Tibial nerve (tissue), 4 donors: ENCODE measurements around the gene DHX40. TPM values are rescaled to one million over a fixed set of nuclear protein-coding genes. Genes with fewer than 3 reads are reported as not detected.
A peak's percentile ranks its signal among the peaks of the same experiment; 100 is the strongest.

Source experiments
- DNase-seq, 2 donors: peaks; one replicate each; pipeline ENCODE4 v3.0.0-alpha.2; 2019; ENCODE audit warnings: low spot score in 2 of 2
- H3K27ac ChIP-seq, 4 donors: fragments of 200-600 bp; sonication (generic) in 3 of 4; one replicate each; pipeline ENCODE4 v1.5.1; 2017 to 2019; ENCODE audit warnings: mild to moderate bottlenecking in 1 of 4
- H3K27me3 ChIP-seq, 2 donors: fragments of 200-600 bp; sonication (generic) in 1 of 2; one replicate each; pipeline versions ENCODE4 v1.5.1 to v1.6.0; 2017 to 2019
- H3K36me3 ChIP-seq, 3 donors: fragments of 200-600 bp; sonication (generic); one replicate each; pipeline ENCODE4 v1.5.1; 2018 to 2019
- H3K4me1 ChIP-seq, 4 donors: fragments of 200-600 bp; sonication (generic) in 3 of 4; one replicate each; pipeline ENCODE4 v1.5.1; 2017 to 2019
- H3K4me3 ChIP-seq, 4 donors: fragments of 200-600 bp; sonication (generic) in 3 of 4; one replicate each; pipeline ENCODE4 v1.5.1; 2017 to 2019; ENCODE audit warnings: mild to moderate bottlenecking in 1 of 4, moderate library complexity in 1 of 4
- H3K9me3 ChIP-seq, 4 donors: fragments of 200-600 bp; sonication (generic) in 3 of 4; one replicate each; pipeline ENCODE4 v1.5.1; 2017 to 2019
- EP300 ChIP-seq, 2 donors: sonication (generic); formaldehyde crosslinking; IDR thresholded peaks; one replicate each; pipeline ENCODE4 v1.6.1; 2017; ENCODE audit warnings: antibody characterized with exemption in 2 of 2, mild to moderate bottlenecking in 1 of 2
- POLR2A ChIP-seq, 2 donors: fragments of 450-650 bp; IDR thresholded peaks; one replicate each; pipeline ENCODE4 v1.6.1; 2017; ENCODE audit warnings: antibody characterized with exemption in 2 of 2, mild to moderate bottlenecking in 2 of 2, moderate library complexity in 2 of 2
- WGBS, 2 donors: methylation state at CpG; one replicate each; pipeline ENCODE4 v1.1.5; 2018; 5-methylcytosine and 5-hydroxymethylcytosine counted together
- total RNA-seq, 4 donors: library from RNA; depleted of rRNA; stranded (reverse); fragments of >200 nt; gene quantifications; one replicate each; pipeline ENCODE4 v1.1.0, GENCODE V29; 2016
- TF ChIP-seq, protein P1 (sequence below), 5 experiments: fragments of 200-600 bp in 3 of 5; fragments of 450-650 bp in 2 of 5; sonication (generic) in 3 of 5; IDR thresholded peaks; one replicate each; pipeline ENCODE4 v1.5.1; 2016 to 2019; ENCODE audit warnings: antibody characterized with exemption in 5 of 5, mild to moderate bottlenecking in 3 of 5, moderate library complexity in 2 of 5

Gene DHX40
- total RNA-seq, 4 donors from 2014 or later, result 31.2 to 38.5 (median 33.5) TPM

DNA sequence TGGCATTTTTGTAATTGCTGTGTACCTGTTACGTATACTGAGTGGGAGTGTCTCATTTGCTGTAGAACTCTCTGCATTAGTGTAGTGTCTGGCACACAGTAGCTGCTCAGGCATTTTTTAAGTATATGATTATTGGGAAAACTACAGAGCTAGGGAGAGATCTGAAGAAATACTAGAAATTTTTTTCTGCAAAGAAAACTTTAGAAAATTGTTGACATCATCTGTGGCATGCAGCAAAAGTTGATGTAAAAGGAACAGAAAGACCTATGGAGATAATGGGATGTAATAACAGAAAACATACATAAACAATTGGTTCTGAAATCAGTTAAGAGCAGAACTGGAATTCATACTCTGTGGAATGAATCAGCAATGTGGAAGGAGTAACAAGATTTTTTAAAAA, 65.9 kb downstream of the DHX40 start:
- 84 to 96% methylated on average over 1 of the region's 1 CpG for WGBS, 2 donors
- no peak for DNase-seq
- no peaks in the 10 kb centered on the region for H3K9me3 ChIP-seq
- H3K36me3 ChIP-seq, result no peaks in the 10 kb centered on the region
- H3K27me3 ChIP-seq, result no peaks in the 10 kb centered on the region
- TF ChIP-seq EP300 (IDR thresholded peaks at IDR 0.05), result no peak
- TF ChIP-seq, protein P1, sequence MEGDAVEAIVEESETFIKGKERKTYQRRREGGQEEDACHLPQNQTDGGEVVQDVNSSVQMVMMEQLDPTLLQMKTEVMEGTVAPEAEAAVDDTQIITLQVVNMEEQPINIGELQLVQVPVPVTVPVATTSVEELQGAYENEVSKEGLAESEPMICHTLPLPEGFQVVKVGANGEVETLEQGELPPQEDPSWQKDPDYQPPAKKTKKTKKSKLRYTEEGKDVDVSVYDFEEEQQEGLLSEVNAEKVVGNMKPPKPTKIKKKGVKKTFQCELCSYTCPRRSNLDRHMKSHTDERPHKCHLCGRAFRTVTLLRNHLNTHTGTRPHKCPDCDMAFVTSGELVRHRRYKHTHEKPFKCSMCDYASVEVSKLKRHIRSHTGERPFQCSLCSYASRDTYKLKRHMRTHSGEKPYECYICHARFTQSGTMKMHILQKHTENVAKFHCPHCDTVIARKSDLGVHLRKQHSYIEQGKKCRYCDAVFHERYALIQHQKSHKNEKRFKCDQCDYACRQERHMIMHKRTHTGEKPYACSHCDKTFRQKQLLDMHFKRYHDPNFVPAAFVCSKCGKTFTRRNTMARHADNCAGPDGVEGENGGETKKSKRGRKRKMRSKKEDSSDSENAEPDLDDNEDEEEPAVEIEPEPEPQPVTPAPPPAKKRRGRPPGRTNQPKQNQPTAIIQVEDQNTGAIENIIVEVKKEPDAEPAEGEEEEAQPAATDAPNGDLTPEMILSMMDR (IDR thresholded peaks at IDR 0.05), result no peak
- no peak for TF ChIP-seq POLR2A (IDR thresholded peaks at IDR 0.05)
- no peak overlapping the region for H3K27ac ChIP-seq
- peaks cover 0 to 81% (median 52%) of the 10 kb centered on the region in 4 donors for H3K4me1 ChIP-seq
- no peak overlapping the region for H3K4me3 ChIP-seq

- no peaks in the 10 kb centered on the region for H3K9me3 ChIP-seq
- no peak overlapping the region for H3K4me3 ChIP-seq
- DNase-seq, result no peak
- 53 to 63% methylated on average over 6 of the region's 6 CpGs for whole genome bisulfite sequencing, 2 donors
- peak overlapping the region in 1 of 4 donors; percentile 47 for H3K27ac ChIP-seq
- H3K4me1 ChIP-seq, result peaks cover 0 to 74% (median 43%) of the 10 kb centered on the region in 4 donors
- TF ChIP-seq POLR2A (IDR thresholded peaks at IDR 0.05) (no peak), EP300 (IDR thresholded peaks at IDR 0.05) (no peak)
- TF ChIP-seq, protein P1 (IDR thresholded peaks at IDR 0.05), result no peak
- no peaks in the 10 kb centered on the region for H3K36me3 ChIP-seq
- no peaks in the 10 kb centered on the region for H3K27me3 ChIP-seq
Measured at GRCh38 chr17:59632398-59632797, 67.0 kb downstream of the DHX40 start.

GRCh38 chr17:59633658-59634359, 68.4 kb downstream of the DHX40 start:
- no peaks in the 10 kb centered on the region for H3K36me3 ChIP-seq
- WGBS, 2 donors, result 73 to 78% methylated on average over 5 of the region's 5 CpGs
- no peak overlapping the region for H3K4me3 ChIP-seq
- no peaks in the 10 kb centered on the region for H3K27me3 ChIP-seq
- DNase-seq, result no peak
- no peak overlapping the region for H3K27ac ChIP-seq
- H3K9me3 ChIP-seq, result no peaks in the 10 kb centered on the region
- TF ChIP-seq, protein P1 (IDR thresholded peaks at IDR 0.05), result no peak
- TF ChIP-seq EP300 (IDR thresholded peaks at IDR 0.05) (no peak), POLR2A (IDR thresholded peaks at IDR 0.05) (no peak)
- peaks cover 0 to 73% (median 42%) of the 10 kb centered on the region in 4 donors for H3K4me1 ChIP-seq

DNA sequence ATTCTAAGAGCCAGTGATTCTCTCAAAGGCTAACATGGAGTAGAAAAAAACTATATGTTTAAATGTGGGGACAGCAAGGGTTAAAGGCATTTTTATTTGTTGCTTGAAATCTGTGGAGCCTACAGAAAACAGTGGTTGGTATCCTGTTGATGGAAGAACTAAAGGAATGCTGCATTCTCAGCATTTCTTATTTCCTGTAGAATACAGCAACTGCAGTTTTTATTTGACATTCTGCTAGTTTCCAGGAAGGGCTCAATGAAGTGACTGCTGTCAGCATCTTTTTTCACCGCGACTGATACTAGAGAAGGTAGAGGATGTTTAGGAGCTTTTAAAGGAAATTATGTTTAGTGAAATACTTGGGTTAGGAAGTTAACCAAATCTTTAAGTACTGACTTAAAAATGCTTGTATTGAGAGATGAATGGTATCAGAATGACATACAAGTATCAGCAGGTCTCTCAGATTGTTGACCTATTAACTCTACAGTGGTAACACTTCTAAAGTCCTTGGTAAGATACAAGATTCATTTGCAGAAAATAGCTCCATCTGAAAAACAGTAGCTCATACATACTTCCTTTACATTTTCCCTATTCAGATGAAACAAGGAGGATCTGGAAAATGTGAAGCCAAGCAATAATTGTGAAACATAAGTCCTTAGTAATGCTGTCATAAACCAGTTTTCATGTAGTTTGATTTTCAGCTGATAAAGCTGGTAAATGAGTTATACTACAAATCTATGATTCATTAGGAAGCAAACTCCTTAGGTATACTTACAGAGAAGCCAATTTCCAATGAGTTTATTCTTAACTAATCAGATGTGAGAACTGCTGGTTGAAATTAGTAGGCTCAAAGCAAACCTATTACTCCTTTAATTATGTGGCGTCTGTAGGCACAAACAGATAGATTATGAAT, 69.5 kb downstream of the DHX40 start:
- peak overlapping the region in 3 of 4 donors; percentile 5 to 17 (median 10) for H3K27ac ChIP-seq
- H3K4me1 ChIP-seq, result peaks cover 0 to 76% (median 42%) of the 10 kb centered on the region in 4 donors
- 26 to 28% methylated on average over 3 of the region's 3 CpGs for WGBS, 2 donors
- no peaks in the 10 kb centered on the region for H3K9me3 ChIP-seq
- no peaks in the 10 kb centered on the region for H3K36me3 ChIP-seq
- H3K4me3 ChIP-seq, result no peak overlapping the region
- no peaks in the 10 kb centered on the region for H3K27me3 ChIP-seq
- no peak for DNase-seq
- peak in 1 of 2 donors; percentile 28 for TF ChIP-seq EP300 (IDR thresholded peaks at IDR 0.05)
- TF ChIP-seq POLR2A (IDR thresholded peaks at IDR 0.05), result no peak
- TF ChIP-seq, protein P1 (IDR thresholded peaks at IDR 0.05), result no peak
